ENCODE measurements around the gene KIAA1671. TPM values are rescaled to one million over a fixed set of nuclear protein-coding genes. Genes with fewer than 3 reads are reported as not detected.
A peak's percentile ranks its signal among the peaks of the same experiment; 100 is the strongest.

Gene KIAA1671
- total RNA-seq, 1 donor from 2014 or later = 17.3 TPM

- H3K9me3 ChIP-seq (ENCODE audit: low read depth) = no peaks in the 10 kb centered on the region
- H2AFZ ChIP-seq (replicated peaks) = no peak overlapping the region
- peak overlapping the region; percentile 19 for H3K27ac ChIP-seq
- no peak overlapping the region for H3K4me2 ChIP-seq
- Mint-ChIP-seq H3K9me3 (no peaks in the 10 kb centered on the region), H3K36me3 (no peaks in the 10 kb centered on the region), H3K27ac (no peak overlapping the region), H3K4me1 (peaks cover 10% of the 10 kb centered on the region), H3K4me3 (no peak overlapping the region), H3K27me3 (ENCODE audit: insufficient read depth, low read depth) (peaks cover 3% of the 10 kb centered on the region)
- peaks cover 4% of the 10 kb centered on the region for H3K79me2 ChIP-seq (ENCODE audit: low read depth)
- H3F3A ChIP-seq (ENCODE audit: low read depth) = peaks cover 16% of the 10 kb centered on the region
- no peak for TF ChIP-seq CTCF (IDR thresholded peaks at IDR 0.05)
- TF ChIP-seq EZH2 (IDR thresholded peaks at IDR 0.05) = no peak
- no peak for TF ChIP-seq EZH2phosphoT487 (IDR thresholded peaks at IDR 0.05)
- H3K9ac ChIP-seq = no peak overlapping the region
- H3K27me3 ChIP-seq = no peaks in the 10 kb centered on the region
- no peaks in the 10 kb centered on the region for H3K36me3 ChIP-seq
- H3K4me3 ChIP-seq = no peak overlapping the region
- DNase-seq (ENCODE audit: low spot score) = no peak
- peaks cover 23% of the 10 kb centered on the region for H4K20me1 ChIP-seq (ENCODE audit: low read depth)
- peaks cover 4% of the 10 kb centered on the region for H3K4me1 ChIP-seq
Measured at GRCh38 chr22:25154667-25154999, 202.1 kb downstream of the KIAA1671 start.

- no peak overlapping the region for H3K4me3 ChIP-seq
- H3K36me3 ChIP-seq = no peaks in the 10 kb centered on the region
- Mint-ChIP-seq H3K27ac (no peak overlapping the region), H3K27me3 (ENCODE audit: insufficient read depth, low read depth) (peaks cover 5% of the 10 kb centered on the region), H3K4me3 (no peak overlapping the region), H3K36me3 (no peaks in the 10 kb centered on the region), H3K9me3 (no peaks in the 10 kb centered on the region), H3K4me1 (peaks cover 10% of the 10 kb centered on the region)
- H3K9ac ChIP-seq = no peak overlapping the region
- no peaks in the 10 kb centered on the region for H3K27me3 ChIP-seq
- no peak overlapping the region for H3K4me2 ChIP-seq
- DNase-seq (ENCODE audit: low spot score) = no peak
- H4K20me1 ChIP-seq (ENCODE audit: low read depth) = peaks cover 35% of the 10 kb centered on the region
- peaks cover 4% of the 10 kb centered on the region for H3K4me1 ChIP-seq
- peaks cover 4% of the 10 kb centered on the region for H3K79me2 ChIP-seq (ENCODE audit: low read depth)
- peaks cover 16% of the 10 kb centered on the region for H3F3A ChIP-seq (ENCODE audit: low read depth)
- H2AFZ ChIP-seq (replicated peaks) = no peak overlapping the region
- TF ChIP-seq CTCF (IDR thresholded peaks at IDR 0.05) (no peak), EZH2 (IDR thresholded peaks at IDR 0.05) (no peak), EZH2phosphoT487 (IDR thresholded peaks at IDR 0.05) (no peak)
- no peaks in the 10 kb centered on the region for H3K9me3 ChIP-seq (ENCODE audit: low read depth)
- no peak overlapping the region for H3K27ac ChIP-seq
Measured at GRCh38 chr22:25156736-25157135, 204.2 kb downstream of the KIAA1671 start.

GRCh38 chr22:25159028-25159427, 206.5 kb downstream of the KIAA1671 start:
- Mint-ChIP-seq H3K9me3 (no peaks in the 10 kb centered on the region), H3K27me3 (ENCODE audit: insufficient read depth, low read depth) (peaks cover 2% of the 10 kb centered on the region), H3K36me3 (no peaks in the 10 kb centered on the region), H3K4me3 (no peak overlapping the region), H3K27ac (no peak overlapping the region), H3K4me1 (peaks cover 10% of the 10 kb centered on the region)
- Histone ChIP-seq H3K9ac (no peak overlapping the region), H3K4me3 (no peak overlapping the region), H2AFZ (replicated peaks) (no peak overlapping the region), H3K4me2 (no peak overlapping the region), H3K27ac (no peak overlapping the region), H3K4me1 (peaks cover 4% of the 10 kb centered on the region), H3F3A (ENCODE audit: low read depth) (peaks cover 13% of the 10 kb centered on the region), H3K9me3 (ENCODE audit: low read depth) (no peaks in the 10 kb centered on the region), H4K20me1 (ENCODE audit: low read depth) (peaks cover 41% of the 10 kb centered on the region), H3K79me2 (ENCODE audit: low read depth) (peaks cover 4% of the 10 kb centered on the region), H3K27me3 (no peaks in the 10 kb centered on the region), H3K36me3 (no peaks in the 10 kb centered on the region)
- TF ChIP-seq CTCF (IDR thresholded peaks at IDR 0.05) (no peak), EZH2 (IDR thresholded peaks at IDR 0.05) (no peak), EZH2phosphoT487 (IDR thresholded peaks at IDR 0.05) (no peak)
- DNase-seq (ENCODE audit: low spot score) = no peak
